Parathyroid adenoma (tissue), 2 donors: ENCODE measurements around the gene LRRC73.
A peak's percentile ranks its signal among the peaks of the same experiment; 100 is the strongest.

Experiments
- H2AFZ ChIP-seq: fragments of 300-600 bp; sonication (generic); one replicate; pipeline ENCODE4 v1.7.0; 2017; ENCODE audit warnings: antibody characterized with exemption, mild to moderate bottlenecking
- H3K27ac ChIP-seq: fragments of 300-600 bp; sonication (generic); one replicate; pipeline ENCODE4 v1.7.0; 2017
- H3K27me3 ChIP-seq: fragments of 300-600 bp; sonication (generic); one replicate; pipeline ENCODE4 v1.7.0; 2017; ENCODE audit warnings: low read length; ENCODE audit not compliant: control insufficient read depth, insufficient read depth
- H3K36me3 ChIP-seq: fragments of 300-600 bp; sonication (generic); one replicate; pipeline ENCODE4 v1.7.0; 2017; ENCODE audit warnings: low read length; ENCODE audit not compliant: control insufficient read depth, insufficient read depth
- H3K4me1 ChIP-seq: fragments of 300-600 bp; sonication (generic); one replicate; pipeline ENCODE4 v1.7.0; 2017; ENCODE audit warnings: control low read depth
- H3K4me2 ChIP-seq: fragments of 300-600 bp; sonication (generic); one replicate; pipeline ENCODE4 v1.7.0; 2017; ENCODE audit warnings: low read length
- H3K4me3 ChIP-seq: fragments of 300-600 bp; sonication (generic); one replicate; pipeline ENCODE4 v1.7.0; 2017; ENCODE audit warnings: low read depth, low read length
- H3K79me2 ChIP-seq: fragments of 300-600 bp; sonication (generic); one replicate; pipeline ENCODE4 v1.7.0; 2017; ENCODE audit warnings: control low read depth
- H3K9ac ChIP-seq: fragments of 300-600 bp; sonication (generic); one replicate; pipeline ENCODE4 v1.7.0; 2017; ENCODE audit warnings: mild to moderate bottlenecking
- H3K9me3 ChIP-seq: fragments of 300-600 bp; sonication (generic); one replicate; pipeline ENCODE4 v1.7.0; 2017; ENCODE audit warnings: low read length; ENCODE audit not compliant: control insufficient read depth
- CTCF ChIP-seq: fragments of 300-600 bp; sonication (generic); IDR thresholded peaks from one replicate; pipeline ENCODE4 v1.7.0; 2017; ENCODE audit warnings: antibody characterized with exemption, mild to moderate bottlenecking
- donor health status: primary hyperparathyroidism.

Gene LRRC73

GRCh38 chr6:43481075-43481474 is 29.1 kb downstream of the LRRC73 start:
- Histone ChIP-seq H3K79me2 (peaks cover 44% of the 10 kb centered on the region), H3K36me3 (no peaks in the 10 kb centered on the region), H3K27ac (no peak overlapping the region), H2AFZ (no peak overlapping the region), H3K4me3 (no peak overlapping the region), H3K9me3 (no peaks in the 10 kb centered on the region), H3K9ac (no peak overlapping the region), H3K27me3 (no peaks in the 10 kb centered on the region), H3K4me2 (no peak overlapping the region), H3K4me1 (peaks cover 11% of the 10 kb centered on the region)
- no peak for TF ChIP-seq CTCF

- peaks cover 11% of the 10 kb centered on the region for H3K4me1 ChIP-seq
- TF ChIP-seq CTCF, result no peak
- H3K36me3 ChIP-seq, result no peaks in the 10 kb centered on the region
- no peaks in the 10 kb centered on the region for H3K9me3 ChIP-seq
- H3K79me2 ChIP-seq, result peaks cover 33% of the 10 kb centered on the region
- H3K27ac ChIP-seq, result peak overlapping the region; percentile 52
- no peaks in the 10 kb centered on the region for H3K27me3 ChIP-seq
- peak overlapping the region; percentile 98 for H3K4me2 ChIP-seq
- H3K4me3 ChIP-seq, result peak overlapping the region; percentile 83
- peak overlapping the region; percentile 78 for H2AFZ ChIP-seq
- H3K9ac ChIP-seq, result peak overlapping the region; percentile 47
Observed at GRCh38 chr6:43478008-43478372, 32.2 kb downstream of the LRRC73 start.

- peaks cover 11% of the 10 kb centered on the region for H3K4me1 ChIP-seq
- no peak for TF ChIP-seq CTCF
- H3K27ac ChIP-seq, result peak within 1 kb of the TSS; percentile 52
Observed at GRCh38 chr6:43477235-43478007, 32.7 kb downstream of the LRRC73 start, which contains the start of gene TJAP1. Gene TJAP1, plus strand, starts transcription at chr6:43477570. Its CDS starts 21,432 bp downstream, at chr6:43499002.

GRCh38 chr6:43476746-43477145 is 33.4 kb downstream of the LRRC73 start:
- H3K9me3 ChIP-seq, result no peaks in the 10 kb centered on the region
- H3K36me3 ChIP-seq, result no peaks in the 10 kb centered on the region
- H3K4me3 ChIP-seq, result peak overlapping the region; percentile 83
- no peak for TF ChIP-seq CTCF
- H3K4me2 ChIP-seq, result peak overlapping the region; percentile 98
- H3K27me3 ChIP-seq, result no peaks in the 10 kb centered on the region
- peak overlapping the region; percentile 34 for H3K27ac ChIP-seq
- H2AFZ ChIP-seq, result peak overlapping the region; percentile 78
- H3K4me1 ChIP-seq, result peaks cover 11% of the 10 kb centered on the region
- H3K9ac ChIP-seq, result no peak overlapping the region
- H3K79me2 ChIP-seq, result peaks cover 28% of the 10 kb centered on the region

More at GRCh38 chr6:43477235-43478007, 32.7 kb downstream of the LRRC73 start, which contains the start of gene TJAP1:
- peak within 1 kb of the TSS; percentile 47 for H3K9ac ChIP-seq
- H3K36me3 ChIP-seq, result no peaks in the 10 kb centered on the region
- peak within 1 kb of the TSS; percentile 78 for H2AFZ ChIP-seq
- no peaks in the 10 kb centered on the region for H3K9me3 ChIP-seq
- H3K4me3 ChIP-seq, result peak within 1 kb of the TSS; percentile 83
- H3K4me2 ChIP-seq, result peak within 1 kb of the TSS; percentile 98
- peaks cover 30% of the 10 kb centered on the region for H3K79me2 ChIP-seq
- H3K27me3 ChIP-seq, result no peaks in the 10 kb centered on the region
